ENCODE data around the gene ZNF668. TPM values are rescaled to one million over a fixed set of nuclear protein-coding genes. Genes with fewer than 3 reads are reported as not detected.

Gene ZNF668
- total RNA-seq, 4 donors from 2014 or later: 7.9 to 17.9 (median 10.2) TPM

DNA sequence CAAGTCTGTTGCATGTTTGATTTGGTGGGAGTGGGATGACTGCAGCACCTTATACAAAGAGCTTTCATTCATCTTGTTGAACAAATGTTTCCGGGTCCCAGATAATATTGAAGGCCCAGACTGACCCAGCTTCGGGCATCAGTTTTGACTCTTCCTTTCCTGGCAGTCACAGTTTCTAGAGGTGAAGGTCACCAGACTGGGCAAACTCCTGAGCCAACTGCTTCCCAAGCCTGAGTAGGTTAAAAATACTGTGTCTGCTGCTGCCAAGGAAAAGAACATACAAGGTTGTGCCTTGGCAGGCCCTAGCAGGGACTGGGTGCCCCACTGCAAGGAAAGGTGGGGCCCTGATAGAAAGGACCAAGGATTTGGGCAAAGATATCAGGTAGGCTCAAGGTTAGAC lies 38.7 kb upstream of the ZNF668 start:
- TF ChIP-seq EP300 (IDR thresholded peaks at IDR 0.05; ENCODE audit: low read depth): no peak
- Histone ChIP-seq H3K4me3 (no peak overlapping the region), H3K36me3 (peaks cover 0 to 5% (median 3%) of the 10 kb centered on the region in 4 donors), H3K27me3 (no peaks in the 10 kb centered on the region), H3K9me3 (no peaks in the 10 kb centered on the region), H3K27ac (peak overlapping the region; percentile 92 to 100 (median 96)), H3K4me1 (peaks cover 8 to 59% (median 35%) of the 10 kb centered on the region in 4 donors)
- 82% methylated on average over 2 of the region's 2 CpGs; no CpG with 5 or more reads in 1 of the 2 donors for WGBS, 2 donors (ENCODE audit: low coverage in 1 of 2)
- intact Hi-C loops (cut with DNase I; ENCODE audit: low total_unique reads): no loop called here
- in situ Hi-C loops (cut with MboI; ENCODE audit: low pct_ligation_motif_present in 1 of 4, low pct_unique_long_range_greater_than_20kb in 1 of 4, low sequenced_read_pairs in 3 of 4): no loop called here
- no peak for DNase-seq

DNA sequence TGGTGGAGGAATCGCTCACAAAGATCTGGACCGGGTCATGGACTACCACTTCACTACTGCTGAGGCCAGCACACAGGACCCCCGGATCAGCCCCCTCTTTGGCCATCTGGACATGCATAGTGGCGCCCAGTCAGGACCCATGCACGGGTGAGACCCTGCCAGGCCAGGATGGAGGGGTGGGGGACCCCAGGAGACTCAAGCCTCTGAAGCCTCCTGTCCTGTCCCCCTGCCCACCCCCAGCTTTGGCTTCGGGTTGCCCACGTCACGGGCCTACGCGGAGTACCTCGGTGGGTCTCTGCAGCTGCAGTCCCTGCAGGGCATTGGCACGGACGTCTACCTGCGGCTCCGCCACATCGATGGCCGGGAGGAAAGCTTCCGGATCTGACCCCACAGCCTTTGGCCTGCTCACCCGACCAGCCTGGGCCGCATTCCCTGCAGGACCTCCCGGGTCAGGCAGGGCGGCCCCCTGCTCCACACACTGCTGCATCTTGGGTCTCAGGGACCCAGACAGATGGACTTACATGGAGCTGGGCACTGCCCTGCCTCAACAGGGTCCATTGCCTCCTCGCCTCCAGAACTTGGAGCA lies 37.9 kb upstream of the ZNF668 start:
- Histone ChIP-seq H3K27me3 (no peaks in the 10 kb centered on the region), H3K36me3 (peaks cover 0 to 5% (median 3%) of the 10 kb centered on the region in 4 donors), H3K4me1 (peaks cover 8 to 59% (median 35%) of the 10 kb centered on the region in 4 donors), H3K27ac (no peak overlapping the region), H3K9me3 (no peaks in the 10 kb centered on the region), H3K4me3 (no peak overlapping the region)
- intact Hi-C loops (cut with DNase I; ENCODE audit: low total_unique reads) (no loop called here), in situ Hi-C loops (cut with MboI; ENCODE audit: low pct_ligation_motif_present in 1 of 4, low pct_unique_long_range_greater_than_20kb in 1 of 4, low sequenced_read_pairs in 3 of 4) (no loop called here)
- TF ChIP-seq POLR2A (IDR thresholded peaks at IDR 0.05) (no peak), POLR2AphosphoS5 (IDR thresholded peaks at IDR 0.05) (no peak), EP300 (IDR thresholded peaks at IDR 0.05; ENCODE audit: low read depth) (no peak)
- TF ChIP-seq, protein P1, sequence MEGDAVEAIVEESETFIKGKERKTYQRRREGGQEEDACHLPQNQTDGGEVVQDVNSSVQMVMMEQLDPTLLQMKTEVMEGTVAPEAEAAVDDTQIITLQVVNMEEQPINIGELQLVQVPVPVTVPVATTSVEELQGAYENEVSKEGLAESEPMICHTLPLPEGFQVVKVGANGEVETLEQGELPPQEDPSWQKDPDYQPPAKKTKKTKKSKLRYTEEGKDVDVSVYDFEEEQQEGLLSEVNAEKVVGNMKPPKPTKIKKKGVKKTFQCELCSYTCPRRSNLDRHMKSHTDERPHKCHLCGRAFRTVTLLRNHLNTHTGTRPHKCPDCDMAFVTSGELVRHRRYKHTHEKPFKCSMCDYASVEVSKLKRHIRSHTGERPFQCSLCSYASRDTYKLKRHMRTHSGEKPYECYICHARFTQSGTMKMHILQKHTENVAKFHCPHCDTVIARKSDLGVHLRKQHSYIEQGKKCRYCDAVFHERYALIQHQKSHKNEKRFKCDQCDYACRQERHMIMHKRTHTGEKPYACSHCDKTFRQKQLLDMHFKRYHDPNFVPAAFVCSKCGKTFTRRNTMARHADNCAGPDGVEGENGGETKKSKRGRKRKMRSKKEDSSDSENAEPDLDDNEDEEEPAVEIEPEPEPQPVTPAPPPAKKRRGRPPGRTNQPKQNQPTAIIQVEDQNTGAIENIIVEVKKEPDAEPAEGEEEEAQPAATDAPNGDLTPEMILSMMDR (IDR thresholded peaks at IDR 0.05): no peak
- no peak for DNase-seq
- WGBS, 2 donors (ENCODE audit: low coverage in 1 of 2): 95% methylated on average over 15 of the region's 23 CpGs; no CpG with 5 or more reads in 1 of the 2 donors

DNA sequence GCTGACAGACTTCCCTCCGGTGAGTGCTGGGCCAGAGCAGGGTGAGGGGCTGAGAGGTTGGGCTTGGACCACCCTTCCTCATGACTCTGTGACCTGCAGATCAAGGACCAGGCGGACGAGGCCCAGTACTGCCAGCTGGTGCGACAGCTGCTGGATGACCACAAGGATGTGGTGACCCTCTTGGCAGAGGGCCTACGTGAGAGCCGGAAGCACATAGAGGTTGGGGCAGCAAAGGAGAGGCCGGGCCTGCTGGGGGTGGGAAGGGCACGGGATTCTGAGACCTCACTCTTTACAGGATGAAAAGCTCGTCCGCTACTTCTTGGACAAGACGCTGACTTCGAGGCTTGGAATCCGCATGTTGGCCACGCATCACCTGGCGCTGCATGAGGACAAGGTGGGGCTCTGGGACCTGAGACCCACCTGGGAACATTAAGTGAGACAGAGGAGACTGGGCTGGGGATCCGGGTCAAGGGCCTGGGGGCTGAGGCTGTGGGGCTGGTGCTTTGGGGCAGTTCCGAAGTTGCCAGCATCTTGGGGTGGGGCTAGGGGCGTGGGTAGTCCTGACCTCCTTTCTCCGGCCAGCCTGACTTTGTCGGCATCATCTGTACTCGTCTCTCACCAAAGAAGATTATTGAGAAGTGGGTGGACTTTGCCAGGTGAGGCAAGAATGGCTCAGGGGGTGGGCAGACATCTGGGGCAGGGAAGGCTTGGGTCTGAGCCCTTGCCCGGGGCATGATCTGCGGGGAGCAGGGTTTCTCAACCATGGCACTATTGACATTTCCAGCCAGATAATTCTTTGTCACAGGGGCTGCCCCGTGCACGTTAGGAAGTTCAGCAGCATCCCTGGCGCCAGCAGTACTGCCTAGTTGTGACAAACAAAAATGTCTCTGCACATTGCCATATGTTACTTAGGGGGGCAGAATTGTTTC lies 36.3 kb upstream of the ZNF668 start:
- Histone ChIP-seq H3K4me3 (no peak overlapping the region), H3K27ac (no peak overlapping the region), H3K36me3 (peaks cover 0 to 5% (median 3%) of the 10 kb centered on the region in 4 donors), H3K4me1 (peaks cover 3 to 52% (median 29%) of the 10 kb centered on the region in 4 donors), H3K9me3 (no peaks in the 10 kb centered on the region), H3K27me3 (no peaks in the 10 kb centered on the region)
- intact Hi-C loops (cut with DNase I; ENCODE audit: low total_unique reads) (no loop called here), in situ Hi-C loops (cut with MboI; ENCODE audit: low pct_ligation_motif_present in 1 of 4, low pct_unique_long_range_greater_than_20kb in 1 of 4, low sequenced_read_pairs in 3 of 4) (no loop called here)
- no peak for DNase-seq
- TF ChIP-seq EP300 (IDR thresholded peaks at IDR 0.05; ENCODE audit: low read depth): no peak
- no peak for TF ChIP-seq POLR2AphosphoS5 (IDR thresholded peaks at IDR 0.05)
- no peak for TF ChIP-seq POLR2A (IDR thresholded peaks at IDR 0.05)
- WGBS, 2 donors (ENCODE audit: low coverage in 1 of 2): 89 to 93% methylated on average over 9 to 26 of the region's 26 CpGs

DNA sequence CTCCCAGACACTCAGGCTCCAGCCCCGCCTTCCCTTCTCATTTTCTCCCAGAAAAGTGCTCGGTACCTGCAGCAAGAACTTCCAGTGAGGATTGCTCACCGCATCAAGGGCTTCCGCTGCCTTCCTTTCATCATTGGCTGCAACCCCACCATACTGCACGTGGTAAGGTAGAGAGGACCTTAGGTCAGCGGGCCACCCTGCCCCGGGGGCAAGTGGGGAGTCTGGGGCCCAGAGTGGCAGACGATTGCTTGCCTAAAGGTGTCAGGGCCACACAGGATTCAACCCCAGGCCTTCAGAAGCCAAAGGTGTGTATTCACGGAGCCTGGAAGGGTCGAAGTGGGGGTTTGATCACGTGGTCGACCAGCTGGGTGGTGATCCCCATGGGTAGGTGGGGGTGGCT lies 35.6 kb upstream of the ZNF668 start:
- TF ChIP-seq POLR2AphosphoS5 (IDR thresholded peaks at IDR 0.05) (no peak), EP300 (IDR thresholded peaks at IDR 0.05; ENCODE audit: low read depth) (no peak), POLR2A (IDR thresholded peaks at IDR 0.05) (no peak)
- TF ChIP-seq, protein P1 (IDR thresholded peaks at IDR 0.05): no peak
- intact Hi-C loops (cut with DNase I; ENCODE audit: low total_unique reads) (no loop called here), in situ Hi-C loops (cut with MboI; ENCODE audit: low pct_ligation_motif_present in 1 of 4, low pct_unique_long_range_greater_than_20kb in 1 of 4, low sequenced_read_pairs in 3 of 4) (no loop called here)
- H3K9me3 ChIP-seq: no peaks in the 10 kb centered on the region
- H3K4me1 ChIP-seq: peaks cover 3 to 44% (median 27%) of the 10 kb centered on the region in 4 donors
- no peak overlapping the region for H3K4me3 ChIP-seq
- peak overlapping the region in 1 of 4 donors; percentile 94 for H3K27ac ChIP-seq
- H3K27me3 ChIP-seq: no peaks in the 10 kb centered on the region
- DNase-seq: no peak
- H3K36me3 ChIP-seq: peaks cover 0 to 5% (median 3%) of the 10 kb centered on the region in 4 donors
- 91 to 98% methylated on average over 4 to 10 of the region's 12 CpGs for WGBS, 2 donors (ENCODE audit: low coverage in 1 of 2)
